SK-N-MC (cell line): Measurements from ENCODE around the gene CTSD.

Experiments used
- EZH2 ChIP-seq: fragments of 200-600 bp; sonication (generic); IDR thresholded peaks from one replicate; pipeline ENCODE4 v1.6.1; 2017; ENCODE audit warnings: antibody characterized with exemption
- POLR2AphosphoS5 ChIP-seq: IDR thresholded peaks from 2 replicates; pipeline ENCODE4 v1.6.1; 2012; ENCODE audit warnings: mild to moderate bottlenecking, low read depth, low read length, borderline replicate concordance

- no peak for TF ChIP-seq POLR2AphosphoS5
- TF ChIP-seq EZH2 = no peak
Observed at GRCh38 chr11:1745701-1746320, 17.9 kb downstream of the CTSD start.
